Upper lobe of left lung (tissue), 4 donors: ENCODE data around the gene SIN3A.

Source experiments
- EP300 ChIP-seq, 4 donors: sonication (generic); formaldehyde crosslinking; IDR thresholded peaks; one replicate each; pipeline ENCODE4 v1.5.1; 2017; ENCODE audit warnings: antibody characterized with exemption in 4 of 4, control low read depth in 2 of 4
- TF ChIP-seq, protein P1 (sequence below), 6 experiments: fragments of 450-650 bp in 4 of 6; fragments of 200-600 bp in 2 of 6; sonication (generic) in 2 of 6; IDR thresholded peaks; one replicate each; pipeline ENCODE4 v1.5.1; 2016 to 2019; ENCODE audit warnings: antibody characterized with exemption in 6 of 6

DNA sequence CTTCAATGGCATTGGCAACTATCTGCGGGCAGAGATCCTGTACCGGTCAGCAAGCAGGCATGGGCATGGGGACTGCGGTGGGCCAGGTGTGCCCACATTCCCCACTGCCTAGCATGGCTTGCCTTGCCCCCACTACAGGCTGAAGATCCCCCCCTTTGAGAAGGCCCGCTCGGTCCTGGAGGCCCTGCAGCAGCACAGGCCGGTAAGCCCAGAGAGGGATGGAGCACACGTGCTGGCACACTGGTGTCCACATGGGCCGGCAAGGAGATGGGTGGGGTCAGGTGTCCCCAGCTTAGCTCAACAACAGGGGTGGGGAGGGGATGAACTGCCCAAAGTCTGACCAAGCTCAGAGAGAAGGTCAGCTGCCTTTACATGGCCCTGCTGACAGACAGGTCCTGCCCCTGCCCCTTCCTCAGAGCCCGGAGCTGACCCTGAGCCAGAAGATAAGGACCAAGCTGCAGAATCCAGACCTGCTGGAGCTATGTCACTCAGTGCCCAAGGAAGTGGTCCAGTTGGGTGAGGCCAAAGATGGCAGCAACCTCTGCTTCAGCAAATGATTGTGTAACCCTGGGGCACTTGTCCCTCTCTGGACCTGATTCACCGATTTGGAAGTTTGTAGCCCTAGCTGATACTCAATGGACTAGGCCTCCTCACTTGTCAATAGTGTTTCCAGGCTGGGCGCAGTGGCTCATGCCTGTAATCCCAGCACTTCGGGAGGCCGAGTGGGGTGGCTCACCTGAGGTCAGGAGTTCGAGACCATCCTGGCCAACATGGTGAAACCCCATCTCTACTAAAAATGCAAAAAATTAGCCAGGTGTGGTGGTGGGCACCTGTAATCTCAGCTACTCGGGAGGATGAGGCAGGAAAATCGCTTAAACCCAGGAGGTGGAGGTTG, 99.1 kb downstream of the SIN3A start:
- TF ChIP-seq, protein P1, sequence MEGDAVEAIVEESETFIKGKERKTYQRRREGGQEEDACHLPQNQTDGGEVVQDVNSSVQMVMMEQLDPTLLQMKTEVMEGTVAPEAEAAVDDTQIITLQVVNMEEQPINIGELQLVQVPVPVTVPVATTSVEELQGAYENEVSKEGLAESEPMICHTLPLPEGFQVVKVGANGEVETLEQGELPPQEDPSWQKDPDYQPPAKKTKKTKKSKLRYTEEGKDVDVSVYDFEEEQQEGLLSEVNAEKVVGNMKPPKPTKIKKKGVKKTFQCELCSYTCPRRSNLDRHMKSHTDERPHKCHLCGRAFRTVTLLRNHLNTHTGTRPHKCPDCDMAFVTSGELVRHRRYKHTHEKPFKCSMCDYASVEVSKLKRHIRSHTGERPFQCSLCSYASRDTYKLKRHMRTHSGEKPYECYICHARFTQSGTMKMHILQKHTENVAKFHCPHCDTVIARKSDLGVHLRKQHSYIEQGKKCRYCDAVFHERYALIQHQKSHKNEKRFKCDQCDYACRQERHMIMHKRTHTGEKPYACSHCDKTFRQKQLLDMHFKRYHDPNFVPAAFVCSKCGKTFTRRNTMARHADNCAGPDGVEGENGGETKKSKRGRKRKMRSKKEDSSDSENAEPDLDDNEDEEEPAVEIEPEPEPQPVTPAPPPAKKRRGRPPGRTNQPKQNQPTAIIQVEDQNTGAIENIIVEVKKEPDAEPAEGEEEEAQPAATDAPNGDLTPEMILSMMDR (IDR thresholded peaks at IDR 0.05) = no peak
- no peak for TF ChIP-seq EP300 (IDR thresholded peaks at IDR 0.05)
